Skeletal muscle tissue (tissue), 4 donors: ENCODE results near the gene MLEC. TPM values are rescaled to one million over a fixed set of nuclear protein-coding genes. Genes with fewer than 3 reads are reported as not detected.
"Not testable (repeated sequence)": the region's sequence is repeated elsewhere in the genome, so short reads cannot be mapped to it uniquely, and the experiment has no call there.

Experiments
- H3K27ac ChIP-seq: one replicate; pipeline ENCODE4 v1.7.0; 2013; ENCODE audit warnings: mild to moderate bottlenecking, low read depth, low read length, inconsistent platforms
- H3K27me3 ChIP-seq, 3 donors: one replicate each; pipeline ENCODE4 v1.7.0; 2013; ENCODE audit warnings: low read length in 3 of 3; ENCODE audit not compliant: control insufficient read depth in 3 of 3, insufficient read depth in 3 of 3
- H3K36me3 ChIP-seq, 3 donors: one replicate each; pipeline ENCODE4 v1.7.0; 2013; ENCODE audit warnings: low read length in 3 of 3; ENCODE audit not compliant: control insufficient read depth in 3 of 3, insufficient read depth in 3 of 3
- H3K4me1 ChIP-seq, 3 donors: one replicate each; pipeline ENCODE4 v1.7.0; 2013; ENCODE audit warnings: low read length in 3 of 3, mild to moderate bottlenecking in 3 of 3; ENCODE audit not compliant: control insufficient read depth in 3 of 3, insufficient read depth in 3 of 3
- H3K4me3 ChIP-seq, 3 donors: one replicate each; pipeline ENCODE4 v1.7.0; 2013; ENCODE audit warnings: low read length in 3 of 3
- H3K9ac ChIP-seq, 3 donors: one replicate each; pipeline ENCODE4 v1.7.0; 2013; ENCODE audit warnings: low read length in 3 of 3, mild to moderate bottlenecking in 3 of 3, moderate library complexity in 2 of 3, low read depth in 1 of 3
- H3K9me3 ChIP-seq, 3 donors: one replicate each; pipeline ENCODE4 v1.7.0; 2013; ENCODE audit warnings: low read length in 3 of 3; ENCODE audit not compliant: control insufficient read depth in 3 of 3
- total RNA-seq: library from RNA; depleted of rRNA; stranded (reverse); fragments of >200 nt; gene quantifications from one replicate; pipeline ENCODE4 v1.2.3, GENCODE V29; 2014
- donor health status: Osteomylitis.

MLEC gene
- total RNA-seq, 1 donor from 2014 or later, result 50.6 TPM

GRCh38 chr12:120661432-120661831 is 25.5 kb upstream of the MLEC start:
- H3K9me3 ChIP-seq, result no peaks in the 10 kb centered on the region
- no peak overlapping the region for H3K4me3 ChIP-seq
- H3K36me3 ChIP-seq, result no peaks in the 10 kb centered on the region
- no peak overlapping the region for H3K27ac ChIP-seq
- H3K4me1 ChIP-seq, result peaks cover 0 to 2% (median 0%) of the 10 kb centered on the region in 3 donors
- no peak overlapping the region for H3K9ac ChIP-seq
- peaks cover 0 to 4% (median 0%) of the 10 kb centered on the region in 3 donors for H3K27me3 ChIP-seq

- Histone ChIP-seq H3K9me3 (no peaks in the 10 kb centered on the region), H3K27ac (no peak overlapping the region), H3K27me3 (peaks cover 0 to 4% (median 0%) of the 10 kb centered on the region in 3 donors), H3K9ac (no peak overlapping the region), H3K4me1 (peaks cover 0 to 2% (median 0%) of the 10 kb centered on the region in 3 donors), H3K36me3 (no peaks in the 10 kb centered on the region), H3K4me3 (no peak overlapping the region)
These were observed 24.1 kb upstream of the MLEC start for GRCh38 chr12:120662879-120663278.

GRCh38 chr12:120663741-120664140 is 23.2 kb upstream of the MLEC start:
- H3K9me3 ChIP-seq, result no peaks in the 10 kb centered on the region
- H3K4me3 ChIP-seq, result no peak overlapping the region
- peaks cover 0 to 4% (median 0%) of the 10 kb centered on the region in 3 donors for H3K27me3 ChIP-seq
- no peak overlapping the region for H3K27ac ChIP-seq
- no peaks in the 10 kb centered on the region for H3K36me3 ChIP-seq
- H3K4me1 ChIP-seq, result peaks cover 0 to 2% (median 0%) of the 10 kb centered on the region in 3 donors
- no peak overlapping the region for H3K9ac ChIP-seq

- Histone ChIP-seq H3K9me3 (no peaks in the 10 kb centered on the region), H3K27me3 (no peaks in the 10 kb centered on the region), H3K4me1 (no peaks in the 10 kb centered on the region), H3K4me3 (no peak overlapping the region), H3K36me3 (no peaks in the 10 kb centered on the region), H3K9ac (no peak overlapping the region), H3K27ac (no peak overlapping the region)
These were observed 20.2 kb upstream of the MLEC start for GRCh38 chr12:120666571-120667390.

- no peaks in the 10 kb centered on the region for H3K27me3 ChIP-seq
- H3K4me3 ChIP-seq, result no peak overlapping the region
- H3K9ac ChIP-seq, result no peak overlapping the region
- H3K27ac ChIP-seq, result no peak overlapping the region
- no peaks in the 10 kb centered on the region for H3K36me3 ChIP-seq
- H3K9me3 ChIP-seq, result no peaks in the 10 kb centered on the region
- H3K4me1 ChIP-seq, result no peaks in the 10 kb centered on the region
These were observed 18.7 kb upstream of the MLEC start for GRCh38 chr12:120668091-120668867.

- Histone ChIP-seq H3K27ac (no peak overlapping the region), H3K27me3 (no peaks in the 10 kb centered on the region), H3K4me3 (no peak overlapping the region), H3K36me3 (no peaks in the 10 kb centered on the region), H3K9ac (peak overlapping the region in 1 of 3 donors; percentile 33), H3K9me3 (no peaks in the 10 kb centered on the region), H3K4me1 (no peaks in the 10 kb centered on the region)
These were observed 17.8 kb upstream of the MLEC start for GRCh38 chr12:120668868-120669840.

- not testable (repeated sequence) for H3K27me3 ChIP-seq, H3K36me3 ChIP-seq, H3K9me3 ChIP-seq, H3K9ac ChIP-seq, H3K4me1 ChIP-seq, H3K27ac ChIP-seq, H3K4me3 ChIP-seq
These were observed 16.7 kb upstream of the MLEC start for GRCh38 chr12:120670237-120670636.

- Histone ChIP-seq H3K9me3 (no peaks in the 10 kb centered on the region), H3K27ac (no peak overlapping the region), H3K36me3 (no peaks in the 10 kb centered on the region), H3K4me1 (no peaks in the 10 kb centered on the region), H3K4me3 (no peak overlapping the region), H3K9ac (no peak overlapping the region), H3K27me3 (no peaks in the 10 kb centered on the region)
These were observed 16.3 kb upstream of the MLEC start for GRCh38 chr12:120670667-120671066.

GRCh38 chr12:120674097-120674636 is 12.8 kb upstream of the MLEC start:
- Histone ChIP-seq H3K9ac (no peak overlapping the region), H3K27ac (no peak overlapping the region), H3K36me3 (no peaks in the 10 kb centered on the region)

More at GRCh38 chr12:120674097-120674636, 12.8 kb upstream of the MLEC start:
- Histone ChIP-seq H3K27me3 (no peaks in the 10 kb centered on the region), H3K4me1 (no peaks in the 10 kb centered on the region), H3K9me3 (no peaks in the 10 kb centered on the region), H3K4me3 (no peak overlapping the region)
